NB4 (cell line): Measurements from ENCODE around the gene SH3BP1.
A peak's percentile ranks its signal among the peaks of the same experiment; 100 is the strongest.
"Not testable (repeated sequence)": the region's sequence is repeated elsewhere in the genome, so short reads cannot be mapped to it uniquely, and the experiment has no call there.

Source experiments
- DNase-seq: peaks from one replicate; pipeline ENCODE4 v3.0.0; 2010; ENCODE audit warnings: low read depth
- H3K4me3 ChIP-seq: one replicate; pipeline ENCODE4 v1.5.1; 2011; ENCODE audit warnings: mild to moderate bottlenecking, low read depth, low read length, moderate library complexity
- MYC ChIP-seq: IDR thresholded peaks from 2 replicates; pipeline ENCODE4 v1.6.1; 2011; ENCODE audit warnings: low read depth, low read length
- POLR2A ChIP-seq: IDR thresholded peaks from 2 replicates; pipeline ENCODE4 v1.6.1; 2011; ENCODE audit warnings: mild to moderate bottlenecking; ENCODE audit not compliant: insufficient read length; ENCODE audit errors: extremely low read depth
- TF ChIP-seq, protein P1 (sequence below): IDR thresholded peaks from one replicate; pipeline ENCODE4 v1.5.1; 2012; ENCODE audit warnings: low read depth, low read length
- TF ChIP-seq, protein P2 (sequence below): IDR thresholded peaks from 2 replicates; pipeline ENCODE4 v1.6.1; 2011; ENCODE audit warnings: low read depth, low read length

The SH3BP1 gene

DNA sequence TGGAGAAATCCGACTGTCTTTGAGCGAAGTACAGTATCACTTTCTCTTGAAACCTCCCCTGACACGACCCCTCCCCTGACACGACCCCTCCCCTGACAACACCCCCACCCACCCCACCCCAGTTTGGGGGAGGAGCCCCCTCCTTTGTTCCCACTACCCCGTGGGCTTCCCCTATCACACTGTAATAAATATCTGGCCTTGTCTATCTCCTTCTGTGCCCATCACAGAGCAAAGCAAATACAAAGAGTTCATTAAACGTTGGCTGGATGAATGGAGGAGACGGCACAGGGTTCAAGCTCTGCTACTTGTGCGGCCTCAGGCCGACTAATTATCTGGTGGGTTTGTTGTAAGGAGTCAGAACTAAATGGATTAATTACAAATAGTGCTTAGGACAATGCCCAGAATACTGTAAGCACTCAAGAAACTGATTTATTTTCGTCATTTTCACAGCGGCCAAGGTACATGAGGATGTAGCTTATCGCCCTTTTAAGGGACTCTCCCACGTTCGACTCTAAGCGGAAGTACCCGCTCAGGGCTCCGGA is 31.5 kb upstream of the SH3BP1 start:
- no peak for DNase-seq
- TF ChIP-seq, protein P1, sequence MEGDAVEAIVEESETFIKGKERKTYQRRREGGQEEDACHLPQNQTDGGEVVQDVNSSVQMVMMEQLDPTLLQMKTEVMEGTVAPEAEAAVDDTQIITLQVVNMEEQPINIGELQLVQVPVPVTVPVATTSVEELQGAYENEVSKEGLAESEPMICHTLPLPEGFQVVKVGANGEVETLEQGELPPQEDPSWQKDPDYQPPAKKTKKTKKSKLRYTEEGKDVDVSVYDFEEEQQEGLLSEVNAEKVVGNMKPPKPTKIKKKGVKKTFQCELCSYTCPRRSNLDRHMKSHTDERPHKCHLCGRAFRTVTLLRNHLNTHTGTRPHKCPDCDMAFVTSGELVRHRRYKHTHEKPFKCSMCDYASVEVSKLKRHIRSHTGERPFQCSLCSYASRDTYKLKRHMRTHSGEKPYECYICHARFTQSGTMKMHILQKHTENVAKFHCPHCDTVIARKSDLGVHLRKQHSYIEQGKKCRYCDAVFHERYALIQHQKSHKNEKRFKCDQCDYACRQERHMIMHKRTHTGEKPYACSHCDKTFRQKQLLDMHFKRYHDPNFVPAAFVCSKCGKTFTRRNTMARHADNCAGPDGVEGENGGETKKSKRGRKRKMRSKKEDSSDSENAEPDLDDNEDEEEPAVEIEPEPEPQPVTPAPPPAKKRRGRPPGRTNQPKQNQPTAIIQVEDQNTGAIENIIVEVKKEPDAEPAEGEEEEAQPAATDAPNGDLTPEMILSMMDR = no peak
- TF ChIP-seq, protein P2, sequence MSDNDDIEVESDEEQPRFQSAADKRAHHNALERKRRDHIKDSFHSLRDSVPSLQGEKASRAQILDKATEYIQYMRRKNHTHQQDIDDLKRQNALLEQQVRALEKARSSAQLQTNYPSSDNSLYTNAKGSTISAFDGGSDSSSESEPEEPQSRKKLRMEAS = no peak; the same call in 1 of the 2 replicates
- TF ChIP-seq POLR2A (no peak), MYC (no peak)

DNA sequence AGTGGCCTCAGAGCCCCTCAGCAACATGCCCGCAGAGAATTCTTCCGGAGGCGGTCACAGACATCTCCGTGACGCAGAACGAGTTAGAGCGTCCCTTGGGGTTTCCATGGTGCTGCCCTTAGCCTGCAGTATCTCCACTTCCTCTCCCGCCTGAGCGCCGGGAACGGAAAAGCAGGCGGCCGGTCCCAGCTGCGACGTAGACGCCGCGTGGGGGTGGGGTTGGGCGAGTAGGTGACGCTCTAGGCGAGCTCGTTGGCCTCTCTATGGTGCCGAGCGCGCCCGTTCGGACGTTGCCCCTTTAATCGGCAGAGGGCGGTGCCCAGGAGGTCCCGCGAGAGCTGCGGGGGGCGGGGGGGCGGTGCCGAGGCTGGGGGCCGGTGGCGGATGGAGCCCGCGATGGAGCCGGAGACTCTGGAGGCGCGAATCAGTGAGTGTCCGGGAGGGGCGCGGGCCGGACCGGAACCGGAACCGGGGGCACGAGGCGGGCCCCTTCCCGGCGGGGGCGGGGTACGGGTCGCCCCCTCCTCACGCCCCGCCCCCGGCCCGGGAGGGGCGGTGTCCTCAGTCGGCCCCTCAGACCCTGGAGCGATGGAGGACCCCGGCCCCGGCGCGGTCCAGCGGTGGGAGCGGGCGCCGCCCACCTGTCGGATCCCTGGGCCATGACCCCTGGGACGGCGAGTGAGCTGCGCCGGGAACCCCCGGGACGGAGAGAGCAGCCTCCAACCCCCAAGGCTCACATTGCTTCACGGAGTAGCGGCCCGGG is 30.8 kb upstream of the SH3BP1 start, which contains the start of gene GGA1:
GGA1 (plus strand) TSS at position 358 of the 763 bp plus-strand sequence; CDS start at position 385, 27 bp downstream.
- peak within 1 kb of the TSS; percentile 98 for H3K4me3 ChIP-seq
- DNase-seq = peak; percentile 98
- TF ChIP-seq POLR2A = no peak
- TF ChIP-seq, protein P1 = no peak
- TF ChIP-seq MYC = no peak
- TF ChIP-seq, protein P2 = no peak

More for the DNA sequence above, 31.5 kb upstream of the SH3BP1 start:
- H3K4me3 ChIP-seq = peak overlapping the region; percentile 55

DNA sequence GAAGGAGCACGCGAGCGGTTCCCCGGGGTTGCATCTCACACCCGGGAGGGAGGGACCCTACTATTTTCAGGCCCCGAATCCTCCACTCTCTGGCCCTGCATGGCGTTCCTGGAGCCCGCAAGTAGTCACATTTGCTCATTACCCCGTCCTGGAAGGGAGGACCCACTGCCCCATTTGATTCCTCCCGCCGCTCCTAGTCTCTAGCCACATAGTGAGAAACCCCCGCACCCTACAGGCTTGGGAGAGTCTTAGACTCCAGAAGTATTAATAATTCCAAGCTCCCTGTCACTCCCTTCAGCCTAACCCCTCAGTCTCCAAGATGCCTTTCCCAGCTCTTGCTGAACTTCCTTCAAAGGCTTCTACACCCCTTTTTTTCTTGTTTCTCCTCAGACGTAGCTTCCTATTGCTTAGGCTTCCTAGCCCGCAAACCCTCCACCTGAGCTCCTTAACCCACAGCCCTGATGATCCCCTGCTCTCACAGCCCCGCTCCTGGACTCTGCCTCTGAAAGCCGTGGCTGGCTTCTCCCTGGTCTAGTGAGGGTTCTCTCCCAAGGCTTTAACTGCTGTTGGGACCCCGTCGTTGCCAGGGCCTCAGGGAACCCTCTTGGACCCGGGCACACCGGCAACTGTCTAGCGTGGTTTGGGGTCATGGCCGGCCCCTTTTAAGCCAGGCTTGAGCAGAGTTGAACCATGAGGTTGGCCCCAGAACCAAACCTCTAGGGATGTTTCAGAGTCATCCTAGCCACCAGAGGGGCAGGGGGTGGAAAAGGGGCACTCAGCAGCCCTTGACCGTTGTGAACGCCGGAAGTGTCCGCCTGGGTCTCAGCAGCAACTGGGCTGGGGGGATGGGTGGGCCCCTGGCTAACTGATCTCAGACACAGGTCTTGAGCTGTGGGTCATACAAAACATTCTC is 30.0 kb upstream of the SH3BP1 start:
- peak overlapping the region; percentile 98 for H3K4me3 ChIP-seq
- peak; percentile 35; the same call in 1 of the 2 replicates for TF ChIP-seq MYC
- TF ChIP-seq, protein P2 = 0 out of 2 replicates have a peak, but pooled peaks have one; percentile 13
- TF ChIP-seq POLR2A = no peak
- TF ChIP-seq, protein P1 = no peak
- peak; percentile 80 for DNase-seq

DNA sequence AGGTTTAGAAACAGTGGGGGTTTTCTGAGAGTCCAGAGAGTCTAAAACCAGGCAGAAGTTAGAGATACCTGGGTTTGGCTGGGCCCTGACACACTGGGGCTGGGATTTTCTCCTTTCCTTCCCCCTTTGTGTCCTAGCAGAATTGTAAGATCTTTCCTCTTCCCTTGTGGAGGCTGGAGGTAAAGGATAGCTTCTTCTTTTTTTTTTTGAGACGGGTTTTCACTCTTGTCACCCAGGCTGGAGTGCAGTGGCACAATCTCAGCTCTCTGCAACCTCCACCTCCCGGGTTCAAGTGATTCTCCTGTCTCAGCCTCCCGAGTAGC is 29.4 kb upstream of the SH3BP1 start:
- not testable (repeated sequence) for DNase-seq
- peak overlapping the region; percentile 98 for H3K4me3 ChIP-seq

DNA sequence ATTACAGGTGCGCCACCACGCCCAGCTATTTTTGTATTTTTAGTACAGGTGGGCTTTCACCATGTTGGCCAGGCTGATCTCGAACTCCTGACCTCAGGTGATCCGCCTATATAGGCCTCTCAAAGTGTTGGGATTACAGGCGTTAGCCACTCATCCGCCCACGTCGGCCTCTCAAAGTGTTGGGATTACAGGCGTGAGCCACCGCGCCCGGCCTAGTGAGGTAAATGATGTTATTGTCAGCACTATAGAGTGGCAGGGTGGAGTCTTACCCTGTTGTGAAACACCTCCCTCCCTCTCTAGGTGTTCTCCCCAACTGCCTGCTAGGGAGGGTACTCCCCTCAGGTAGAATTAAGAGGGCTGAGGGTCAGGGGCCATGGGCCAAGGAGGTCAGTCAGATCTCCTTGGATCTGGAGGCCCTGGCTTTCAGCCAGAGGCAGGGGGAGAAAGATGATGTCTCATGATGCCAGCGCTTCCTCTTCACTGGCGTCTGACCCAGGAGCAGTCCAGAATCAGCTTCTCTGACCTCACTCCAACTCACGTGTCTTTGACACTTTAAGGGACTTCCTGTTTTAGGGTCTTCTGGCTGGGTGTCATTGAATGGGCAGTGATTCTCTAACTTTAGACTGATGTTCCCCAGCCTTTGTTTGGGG is 28.9 kb upstream of the SH3BP1 start:
- peak; percentile 52 for DNase-seq
- TF ChIP-seq MYC (no peak), POLR2A (no peak)
- TF ChIP-seq, protein P1 = no peak
- TF ChIP-seq, protein P2 = no peak
- peak overlapping the region; percentile 98 for H3K4me3 ChIP-seq
